Esophagus squamous epithelium (tissue), 5 donors: Measurements from ENCODE around the gene MAGI1. TPM values are rescaled to one million over a fixed set of nuclear protein-coding genes. Genes with fewer than 3 reads are reported as not detected.

Source experiments
- DNase-seq: peaks from one replicate; lab custom pipeline; 2025; lab: John Stamatoyannopoulos, UW
- H3K27ac ChIP-seq, 4 donors: fragments of 200-600 bp; sonication (generic); one replicate each; pipeline ENCODE4 v1.5.1; 2016 to 2019; ENCODE audit warnings: mild to moderate bottlenecking in 1 of 4
- H3K27me3 ChIP-seq, 4 donors: fragments of 200-600 bp; sonication (generic); 1 replicate in 3 of 4; 2 replicates in 1 of 4; pipeline versions ENCODE4 v1.5.1 to v1.6.0; 2017 to 2021; ENCODE audit warnings: antibody characterized with exemption in 1 of 4
- H3K36me3 ChIP-seq, 3 donors: fragments of 200-600 bp; sonication (generic); one replicate each; pipeline ENCODE4 v1.5.1; 2016 to 2019
- H3K4me1 ChIP-seq, 3 donors: fragments of 200-600 bp; sonication (generic); one replicate each; pipeline ENCODE4 v1.5.1; 2017 to 2019
- H3K4me3 ChIP-seq, 4 donors: fragments of 200-600 bp; sonication (generic); 1 replicate in 3 of 4; 2 replicates in 1 of 4; pipeline ENCODE4 v1.5.1; 2016 to 2019; ENCODE audit warnings: mild to moderate bottlenecking in 2 of 4, moderate library complexity in 1 of 4
- H3K9me3 ChIP-seq, 3 donors: fragments of 200-600 bp; sonication (generic); one replicate each; pipeline ENCODE4 v1.5.1; 2016 to 2019
- POLR2A ChIP-seq, 4 donors: fragments of 450-650 bp; IDR thresholded peaks; one replicate each; pipeline ENCODE4 v1.6.1; 2017; ENCODE audit warnings: antibody characterized with exemption in 4 of 4, mild to moderate bottlenecking in 4 of 4, moderate library complexity in 3 of 4
- WGBS, 2 donors: methylation state at CpG; one replicate each; pipeline ENCODE4 v1.1.5; 2018; 5-methylcytosine and 5-hydroxymethylcytosine counted together
- intact Hi-C: fragments of 100-400 bp; cut with DNase I; formaldehyde crosslinking; loops from one replicate; pipeline ENCODE4 v1.15.0; 2022
- total RNA-seq, 4 donors: library from RNA; depleted of rRNA; stranded (reverse); fragments of >200 nt; gene quantifications; one replicate each; pipeline ENCODE4 v1.1.0, GENCODE V29; 2016
- TF ChIP-seq, protein P1 (sequence below), 6 experiments: fragments of 450-650 bp in 4 of 6; fragments of 200-600 bp in 2 of 6; sonication (generic) in 2 of 6; IDR thresholded peaks; one replicate each; pipeline ENCODE4 v1.5.1; 2016 to 2019; ENCODE audit warnings: antibody characterized with exemption in 6 of 6, mild to moderate bottlenecking in 4 of 6, moderate library complexity in 4 of 6
- donor health status: DM: yes; HTN: yes; CAD: no.

MAGI1 gene
- total RNA-seq, 4 donors from 2014 or later, result 12.0 to 28.2 (median 21.1) TPM

DNA sequence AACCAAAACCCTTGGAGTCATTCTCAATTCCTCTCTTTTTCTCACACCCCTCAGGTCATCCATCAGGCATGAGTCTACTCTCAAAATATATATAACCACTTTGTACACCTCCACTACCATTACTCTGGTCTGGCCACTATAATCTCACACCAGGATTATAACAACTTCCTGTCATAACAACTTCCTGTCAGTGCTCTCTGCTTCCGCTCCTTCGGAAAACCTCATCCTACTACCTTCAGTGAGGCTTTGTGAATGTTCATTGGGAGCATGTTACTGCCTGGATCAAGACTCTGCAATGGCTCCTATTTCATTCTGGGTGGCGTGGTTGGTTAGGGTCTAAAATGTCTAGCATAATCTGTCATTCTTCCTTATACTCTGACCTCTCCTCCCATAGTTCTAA is 447.4 kb downstream of the MAGI1 start:
- DNase-seq, result no peak
- intact Hi-C loops, result no loop called here
- no peak overlapping the region for H3K4me3 ChIP-seq
- no peaks in the 10 kb centered on the region for H3K9me3 ChIP-seq
- H3K27ac ChIP-seq, result no peak overlapping the region
- no peaks in the 10 kb centered on the region for H3K27me3 ChIP-seq
- WGBS, 2 donors, result 85 to 93% methylated on average over 3 of the region's 3 CpGs
- peaks cover 0 to 4% (median 0%) of the 10 kb centered on the region in 3 donors for H3K4me1 ChIP-seq
- no peak for TF ChIP-seq POLR2A (IDR thresholded peaks at IDR 0.05)
- TF ChIP-seq, protein P1, sequence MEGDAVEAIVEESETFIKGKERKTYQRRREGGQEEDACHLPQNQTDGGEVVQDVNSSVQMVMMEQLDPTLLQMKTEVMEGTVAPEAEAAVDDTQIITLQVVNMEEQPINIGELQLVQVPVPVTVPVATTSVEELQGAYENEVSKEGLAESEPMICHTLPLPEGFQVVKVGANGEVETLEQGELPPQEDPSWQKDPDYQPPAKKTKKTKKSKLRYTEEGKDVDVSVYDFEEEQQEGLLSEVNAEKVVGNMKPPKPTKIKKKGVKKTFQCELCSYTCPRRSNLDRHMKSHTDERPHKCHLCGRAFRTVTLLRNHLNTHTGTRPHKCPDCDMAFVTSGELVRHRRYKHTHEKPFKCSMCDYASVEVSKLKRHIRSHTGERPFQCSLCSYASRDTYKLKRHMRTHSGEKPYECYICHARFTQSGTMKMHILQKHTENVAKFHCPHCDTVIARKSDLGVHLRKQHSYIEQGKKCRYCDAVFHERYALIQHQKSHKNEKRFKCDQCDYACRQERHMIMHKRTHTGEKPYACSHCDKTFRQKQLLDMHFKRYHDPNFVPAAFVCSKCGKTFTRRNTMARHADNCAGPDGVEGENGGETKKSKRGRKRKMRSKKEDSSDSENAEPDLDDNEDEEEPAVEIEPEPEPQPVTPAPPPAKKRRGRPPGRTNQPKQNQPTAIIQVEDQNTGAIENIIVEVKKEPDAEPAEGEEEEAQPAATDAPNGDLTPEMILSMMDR (IDR thresholded peaks at IDR 0.05), result no peak
- H3K36me3 ChIP-seq, result no peaks in the 10 kb centered on the region

DNA sequence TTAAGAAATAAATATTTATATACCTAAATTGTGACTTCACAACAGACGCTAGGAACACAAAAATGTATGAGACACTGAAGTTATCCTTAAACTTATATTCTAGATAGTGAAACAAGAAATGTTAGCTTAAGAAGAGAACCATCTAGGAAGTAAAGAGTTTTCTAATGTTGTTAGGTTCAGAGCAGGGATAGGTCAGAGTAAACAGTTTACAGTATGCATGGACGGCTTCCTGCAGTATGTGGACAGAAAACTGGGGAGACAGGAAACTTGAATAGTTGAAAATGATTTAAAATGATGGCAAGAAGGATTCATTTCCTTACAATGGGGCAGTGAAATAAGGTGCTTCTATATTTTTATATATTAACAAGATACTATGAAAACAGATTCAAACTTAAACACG is 449.8 kb downstream of the MAGI1 start:
- no peaks in the 10 kb centered on the region for H3K27me3 ChIP-seq
- H3K9me3 ChIP-seq, result no peaks in the 10 kb centered on the region
- intact Hi-C loops, result no loop called here
- WGBS, 2 donors, result 87 to 93% methylated on average over 3 of the region's 3 CpGs
- TF ChIP-seq POLR2A (IDR thresholded peaks at IDR 0.05), result no peak
- TF ChIP-seq, protein P1 (IDR thresholded peaks at IDR 0.05), result no peak
- no peak for DNase-seq
- no peaks in the 10 kb centered on the region for H3K36me3 ChIP-seq
- peaks cover 0 to 4% (median 0%) of the 10 kb centered on the region in 3 donors for H3K4me1 ChIP-seq
- H3K27ac ChIP-seq, result no peak overlapping the region
- no peak overlapping the region for H3K4me3 ChIP-seq

- Histone ChIP-seq H3K27ac (no peak overlapping the region), H3K4me1 (peaks cover 0 to 4% (median 0%) of the 10 kb centered on the region in 3 donors), H3K4me3 (no peak overlapping the region), H3K36me3 (no peaks in the 10 kb centered on the region), H3K27me3 (no peaks in the 10 kb centered on the region), H3K9me3 (no peaks in the 10 kb centered on the region)
- WGBS, 2 donors, result 79 to 94% methylated on average over 9 to 12 of the region's 12 CpGs
- TF ChIP-seq, protein P1 (IDR thresholded peaks at IDR 0.05), result no peak
- no peak for TF ChIP-seq POLR2A (IDR thresholded peaks at IDR 0.05)
- intact Hi-C loops, result no loop called here
- DNase-seq, result no peak
These were observed 450.9 kb downstream of the MAGI1 start for GRCh38 chr3:65587650-65588439.

DNA sequence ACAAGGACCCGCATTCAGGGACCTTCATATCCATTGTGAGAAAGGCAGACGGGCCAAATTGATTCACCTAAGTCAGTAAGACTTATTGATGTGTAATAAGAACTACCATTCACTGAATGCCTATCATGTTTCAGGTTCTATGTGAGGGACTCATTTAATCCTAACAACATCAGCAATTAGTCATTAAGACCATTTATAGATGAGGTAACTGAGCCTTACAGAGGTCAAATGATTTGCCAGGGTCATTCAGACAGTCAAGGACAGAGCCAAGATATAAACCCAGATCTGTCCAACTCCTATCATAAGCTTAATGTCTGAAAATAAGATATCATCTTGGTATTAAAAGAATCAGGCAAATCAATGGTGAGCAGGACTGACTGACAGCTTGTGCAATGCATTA is 453.8 kb downstream of the MAGI1 start:
- 95 to 97% methylated on average over 2 of the region's 2 CpGs for WGBS, 2 donors

DNA sequence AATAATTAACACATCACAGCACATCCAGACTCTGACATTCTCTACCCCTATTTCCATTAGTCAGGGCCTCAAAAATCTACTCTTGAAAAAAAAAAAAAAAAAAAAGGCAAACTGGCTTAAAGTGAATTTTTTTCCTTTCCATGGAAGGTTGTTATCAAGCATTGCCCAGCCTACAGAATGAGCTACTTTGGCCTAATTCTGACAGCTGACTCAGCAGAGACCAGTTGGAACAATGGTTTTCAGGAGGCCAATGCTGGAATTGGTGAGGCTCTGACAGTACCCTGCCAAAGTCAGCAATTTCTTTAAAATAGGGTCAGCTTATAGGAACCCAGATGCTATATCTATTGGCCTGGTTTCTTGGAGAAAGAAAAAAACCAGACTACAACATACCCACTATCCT is 454.7 kb downstream of the MAGI1 start:
- Histone ChIP-seq H3K4me1 (peaks cover 0 to 4% (median 0%) of the 10 kb centered on the region in 3 donors), H3K27me3 (no peaks in the 10 kb centered on the region), H3K36me3 (no peaks in the 10 kb centered on the region), H3K27ac (no peak overlapping the region), H3K4me3 (no peak overlapping the region), H3K9me3 (no peaks in the 10 kb centered on the region)
- TF ChIP-seq, protein P1 (IDR thresholded peaks at IDR 0.05), result no peak
- no peak for TF ChIP-seq POLR2A (IDR thresholded peaks at IDR 0.05)
- intact Hi-C loops, result no loop called here
- DNase-seq, result no peak

More for the DNA sequence above, 453.8 kb downstream of the MAGI1 start:
- intact Hi-C loops, result no loop called here
- Histone ChIP-seq H3K27me3 (no peaks in the 10 kb centered on the region), H3K9me3 (no peaks in the 10 kb centered on the region), H3K36me3 (no peaks in the 10 kb centered on the region), H3K4me1 (peaks cover 0 to 4% (median 0%) of the 10 kb centered on the region in 3 donors), H3K4me3 (no peak overlapping the region), H3K27ac (no peak overlapping the region)
- TF ChIP-seq, protein P1 (IDR thresholded peaks at IDR 0.05), result no peak
- no peak for TF ChIP-seq POLR2A (IDR thresholded peaks at IDR 0.05)
- no peak for DNase-seq
